Activated T-cell treated with anti-CD3 and anti-CD28 coated beads for 1 hour (primary cell): Measurements from ENCODE around the gene ETV7.
A peak's percentile ranks its signal among the peaks of the same experiment; 100 is the strongest.
"Not testable (repeated sequence)": the region's sequence is repeated elsewhere in the genome, so short reads cannot be mapped to it uniquely, and the experiment has no call there.

Source experiments
- DNase-seq: peaks from one replicate; pipeline ENCODE4 v3.0.0-alpha.2; 2020; ENCODE audit warnings: low read depth

ETV7 gene

GRCh38 chr6:36387440-36388303 lies at the start of gene ETV7:
Gene ETV7, minus strand, starts transcription at chr6:36387669. Its CDS starts 128 bp downstream, at chr6:36387541.
- peak; percentile 3 for DNase-seq

- DNase-seq, result no peak
Observed at GRCh38 chr6:36436466-36436865, 49.0 kb upstream of the ETV7 start.

DNA sequence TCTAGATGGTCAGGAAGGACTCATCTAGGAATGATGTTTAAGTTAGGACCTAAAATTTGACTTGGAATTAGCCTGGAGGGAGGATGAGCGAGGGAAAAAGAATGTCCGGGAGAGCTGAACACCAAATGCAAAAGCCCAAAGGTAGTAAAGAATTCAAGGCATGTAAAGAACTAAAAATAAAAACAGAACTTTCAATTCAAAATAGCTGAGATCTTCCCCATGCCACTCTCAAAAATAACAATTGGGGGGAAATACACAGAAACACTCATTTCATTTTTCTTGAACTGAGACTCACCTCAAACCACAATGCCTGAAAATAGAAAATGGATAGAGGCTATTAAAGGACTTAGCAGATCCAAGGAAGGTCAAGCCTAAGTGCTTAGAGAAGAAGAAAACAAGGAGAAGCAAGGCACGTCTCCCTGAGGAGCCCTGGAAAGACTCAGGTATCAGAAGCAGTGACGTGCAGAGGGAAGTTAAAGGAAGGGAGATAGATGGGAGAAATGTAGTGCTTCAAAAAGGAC lies 44.7 kb upstream of the ETV7 start:
- no peak for DNase-seq

DNA sequence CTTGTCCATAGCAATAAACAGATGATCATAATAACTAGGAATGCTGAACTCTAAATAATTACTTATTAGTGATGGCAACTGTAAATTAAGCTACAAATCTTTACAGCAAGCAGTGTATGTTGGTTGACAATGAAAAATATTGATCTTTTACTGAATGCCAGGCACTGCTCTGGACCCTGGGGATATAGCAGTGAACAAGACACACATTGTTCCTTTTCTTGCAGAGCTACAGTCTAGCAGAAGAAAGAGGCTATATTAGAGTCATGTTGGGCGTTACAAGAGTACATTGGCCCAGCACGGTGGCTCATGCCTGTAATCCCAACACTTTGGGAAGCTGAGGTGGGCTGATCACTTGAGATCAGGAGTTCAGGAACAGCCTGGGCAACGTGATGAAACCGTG lies 43.7 kb upstream of the ETV7 start:
- DNase-seq, result no peak

- DNase-seq, result no peak
Observed at GRCh38 chr6:36430351-36430750, 42.9 kb upstream of the ETV7 start.

GRCh38 chr6:36428911-36429310 lies 41.4 kb upstream of the ETV7 start:
- no peak for DNase-seq

DNA sequence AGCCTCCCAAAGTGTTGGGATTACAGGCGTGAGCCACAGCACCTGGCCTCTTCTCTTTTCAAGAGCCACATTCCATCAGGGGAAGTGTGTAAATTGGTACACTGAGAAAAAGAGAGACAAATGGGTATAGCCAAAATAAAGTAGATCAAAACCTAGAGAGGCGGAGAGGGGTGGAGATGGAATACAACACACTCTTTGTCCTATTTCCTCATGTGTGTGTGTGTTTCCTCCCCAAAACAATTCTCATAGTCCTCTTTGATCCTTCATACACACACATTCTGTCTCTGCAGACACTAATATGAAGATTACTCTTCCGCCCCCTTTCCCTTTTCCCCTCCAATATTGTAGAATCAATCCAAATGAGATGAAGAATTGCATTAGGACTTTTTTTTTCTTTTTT lies 39.2 kb upstream of the ETV7 start:
- no peak for DNase-seq

GRCh38 chr6:36423101-36423824 lies 35.8 kb upstream of the ETV7 start:
- peak; percentile 98 for DNase-seq

GRCh38 chr6:36422714-36423100 lies 35.2 kb upstream of the ETV7 start:
- no peak for DNase-seq

DNA sequence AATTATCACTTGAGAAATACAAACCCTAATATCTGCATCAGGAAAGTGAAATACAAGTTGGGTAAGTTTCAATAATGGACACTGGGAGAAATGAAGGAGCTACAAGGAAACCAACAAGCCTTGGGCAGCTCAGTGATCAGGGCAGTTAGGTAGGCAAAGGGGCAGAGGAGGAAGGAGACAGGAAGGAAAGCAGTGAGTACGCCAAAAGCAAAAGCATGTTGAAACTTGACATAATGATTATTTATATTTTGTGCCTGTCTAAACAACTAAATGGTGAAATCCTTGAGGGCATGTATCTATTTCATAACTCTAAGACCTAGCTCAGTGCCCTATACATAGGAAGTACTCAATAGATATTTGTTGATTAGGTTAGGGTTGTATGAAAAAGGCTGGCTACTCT lies 31.8 kb upstream of the ETV7 start:
- DNase-seq, result no peak

DNA sequence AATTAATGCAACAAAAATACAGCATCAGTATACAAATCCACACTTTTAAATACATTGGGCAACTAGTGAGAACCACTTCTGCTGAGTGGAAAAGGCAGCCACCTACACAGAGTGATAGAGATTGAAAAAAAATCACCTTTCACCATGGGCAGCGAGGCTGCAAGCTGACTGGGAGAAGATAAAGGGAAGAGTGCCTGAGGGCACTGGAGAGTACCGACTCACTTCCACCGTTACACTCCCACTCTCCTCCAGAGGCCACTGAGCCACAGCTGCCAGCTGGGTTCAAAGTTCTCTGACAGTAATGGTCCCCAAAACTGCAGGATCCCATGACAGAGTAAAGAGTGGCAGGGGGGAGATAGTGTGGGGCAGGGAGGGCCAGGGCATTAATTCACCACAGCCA lies 31.1 kb upstream of the ETV7 start:
- no peak for DNase-seq

- DNase-seq, result no peak
Observed at GRCh38 chr6:36414481-36414880, 27.0 kb upstream of the ETV7 start.

DNA sequence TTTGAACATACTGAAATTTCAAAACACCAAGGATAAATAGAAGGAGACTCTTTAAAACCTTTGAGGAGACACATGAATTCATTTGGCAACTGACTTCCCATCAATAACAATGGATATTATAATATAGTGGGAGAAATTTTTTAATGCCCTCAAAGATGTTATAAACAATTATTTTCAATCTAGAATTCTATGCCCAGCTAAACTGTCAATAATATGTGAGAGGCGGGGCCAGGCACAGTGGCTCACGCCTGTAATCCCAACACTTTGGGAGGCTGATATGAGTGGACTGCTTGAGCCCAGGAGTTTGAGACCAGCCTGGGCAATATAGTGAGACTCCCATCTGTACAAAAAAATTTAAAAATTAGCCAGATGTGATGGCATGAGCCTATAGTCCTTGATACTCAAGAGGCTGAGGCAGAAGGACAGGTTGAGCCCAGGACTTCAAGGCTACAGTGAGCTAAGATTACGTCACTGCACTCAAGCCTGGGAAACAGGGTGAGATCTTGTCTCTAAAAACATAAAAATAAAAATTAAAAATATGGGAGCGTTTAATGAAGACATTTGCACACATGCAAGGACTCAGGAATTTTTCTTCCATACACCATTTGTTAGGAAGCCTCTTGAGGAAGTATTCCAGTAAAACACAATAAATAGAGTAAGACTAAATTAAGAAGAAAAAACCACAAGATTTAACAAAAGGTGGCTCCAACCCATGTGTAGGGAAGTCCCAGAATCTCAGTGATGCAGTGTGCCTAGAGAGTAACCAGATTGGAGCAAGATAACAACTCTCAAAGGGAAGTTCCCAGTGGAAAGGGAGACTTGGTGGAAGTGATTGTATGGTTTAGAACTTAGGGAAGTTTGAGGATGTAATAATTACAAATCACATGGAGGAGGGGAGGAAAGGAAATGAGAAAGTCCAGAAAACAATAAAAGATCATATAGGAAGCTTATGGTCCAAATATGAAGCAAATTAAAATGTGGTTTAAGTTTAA lies 26.3 kb upstream of the ETV7 start:
- no peak for DNase-seq

DNA sequence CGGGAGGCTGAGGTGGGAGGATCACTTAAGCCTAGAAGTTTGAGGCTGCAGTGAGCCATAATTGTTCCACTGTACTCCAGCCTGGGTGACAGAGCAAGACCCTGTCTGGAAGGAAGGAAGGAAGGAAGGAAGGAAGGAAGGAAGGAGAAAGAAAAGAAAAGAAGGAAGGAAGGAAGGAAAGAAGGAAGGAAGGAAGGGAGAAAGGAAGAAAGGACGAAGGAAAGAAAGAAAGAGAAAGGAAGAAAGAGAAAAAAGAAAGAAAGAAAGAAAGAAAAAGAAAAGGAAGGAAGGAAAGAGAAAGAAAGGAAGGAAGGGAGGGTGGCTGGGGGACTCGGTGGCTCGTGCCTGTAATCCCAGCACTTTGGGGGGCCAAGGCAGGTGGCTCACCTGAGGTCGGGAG lies 22.2 kb upstream of the ETV7 start:
- DNase-seq, result not testable (repeated sequence)

- no peak for DNase-seq
Observed at GRCh38 chr6:36404164-36404563, 16.7 kb upstream of the ETV7 start.

- no peak for DNase-seq
Observed at GRCh38 chr6:36402481-36402880, 15.0 kb upstream of the ETV7 start.

- no peak for DNase-seq
Observed at GRCh38 chr6:36399970-36400369, 12.5 kb upstream of the ETV7 start.

- DNase-seq, result no peak
Observed at GRCh38 chr6:36392621-36393020, 5.2 kb upstream of the ETV7 start.

GRCh38 chr6:36389353-36389752 lies 1.9 kb upstream of the ETV7 start:
- DNase-seq, result no peak

- DNase-seq, result peak; percentile 3
Observed at GRCh38 chr6:36386495-36387439, 702 bp downstream of the ETV7 start.

DNA sequence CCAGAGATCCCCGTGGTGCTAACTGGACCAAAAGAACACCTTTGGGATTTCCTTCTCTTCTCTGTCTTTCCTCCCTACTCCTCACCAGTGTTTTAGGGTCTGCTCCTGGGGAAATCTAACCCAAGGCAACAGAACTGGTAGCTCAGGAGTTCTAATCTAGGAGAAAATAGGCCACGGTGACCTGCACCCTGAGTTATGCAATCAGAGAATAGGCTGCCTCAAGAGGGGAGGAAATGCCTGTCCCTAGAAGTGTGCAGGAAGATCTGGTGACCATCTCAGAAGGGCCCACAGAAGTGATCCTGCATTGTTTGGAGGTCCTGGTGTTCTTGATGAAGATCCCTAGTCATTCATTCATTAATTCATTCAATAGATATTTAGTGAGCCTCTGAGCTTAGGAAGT lies 3.4 kb downstream of the ETV7 start:
- DNase-seq, result no peak
